ENCODE results near the gene TEX10.

DNA sequence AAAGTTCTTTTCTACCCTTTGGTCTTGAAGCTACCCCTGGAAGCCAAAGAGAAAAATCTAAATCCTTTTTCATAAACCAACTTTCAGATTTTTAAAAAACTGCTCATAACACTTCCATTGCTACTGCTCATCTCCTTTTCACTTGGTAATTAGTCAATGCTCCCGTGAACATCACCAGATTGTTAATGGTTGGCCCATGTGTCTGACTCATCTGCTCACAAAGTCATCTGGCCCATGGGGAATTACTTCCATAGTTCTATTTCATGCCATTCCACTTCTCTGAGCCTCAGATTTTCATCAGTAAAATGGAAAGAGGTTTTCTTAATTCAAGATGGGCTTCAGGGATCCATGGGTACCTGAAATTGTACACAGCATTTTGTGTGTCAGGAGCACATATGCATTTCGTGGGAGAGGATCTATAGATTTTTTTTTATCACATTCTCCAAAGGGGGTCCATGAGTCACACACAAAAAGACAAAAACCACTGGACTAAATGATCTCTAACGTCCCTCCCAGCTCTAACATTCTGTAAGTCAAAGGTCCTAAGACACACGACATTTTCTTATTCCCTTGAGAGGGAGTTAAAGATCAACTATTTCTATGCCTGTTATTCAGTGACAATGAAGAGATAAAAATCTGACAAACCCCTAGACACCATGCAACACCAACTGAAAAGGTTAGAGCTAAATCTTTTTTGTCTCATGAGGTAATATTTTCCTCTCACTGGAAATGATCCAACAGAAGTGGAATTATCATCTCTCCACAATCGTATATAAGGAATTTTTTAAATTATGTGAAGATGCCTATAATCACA is 75.4 kb downstream of the TEX10 start:
- TF ChIP-seq GABPA (tag; conservative IDR thresholded peaks at IDR 0.05; ENCODE audit: low read depth): no peak
- TF ChIP-seq, protein P1, sequence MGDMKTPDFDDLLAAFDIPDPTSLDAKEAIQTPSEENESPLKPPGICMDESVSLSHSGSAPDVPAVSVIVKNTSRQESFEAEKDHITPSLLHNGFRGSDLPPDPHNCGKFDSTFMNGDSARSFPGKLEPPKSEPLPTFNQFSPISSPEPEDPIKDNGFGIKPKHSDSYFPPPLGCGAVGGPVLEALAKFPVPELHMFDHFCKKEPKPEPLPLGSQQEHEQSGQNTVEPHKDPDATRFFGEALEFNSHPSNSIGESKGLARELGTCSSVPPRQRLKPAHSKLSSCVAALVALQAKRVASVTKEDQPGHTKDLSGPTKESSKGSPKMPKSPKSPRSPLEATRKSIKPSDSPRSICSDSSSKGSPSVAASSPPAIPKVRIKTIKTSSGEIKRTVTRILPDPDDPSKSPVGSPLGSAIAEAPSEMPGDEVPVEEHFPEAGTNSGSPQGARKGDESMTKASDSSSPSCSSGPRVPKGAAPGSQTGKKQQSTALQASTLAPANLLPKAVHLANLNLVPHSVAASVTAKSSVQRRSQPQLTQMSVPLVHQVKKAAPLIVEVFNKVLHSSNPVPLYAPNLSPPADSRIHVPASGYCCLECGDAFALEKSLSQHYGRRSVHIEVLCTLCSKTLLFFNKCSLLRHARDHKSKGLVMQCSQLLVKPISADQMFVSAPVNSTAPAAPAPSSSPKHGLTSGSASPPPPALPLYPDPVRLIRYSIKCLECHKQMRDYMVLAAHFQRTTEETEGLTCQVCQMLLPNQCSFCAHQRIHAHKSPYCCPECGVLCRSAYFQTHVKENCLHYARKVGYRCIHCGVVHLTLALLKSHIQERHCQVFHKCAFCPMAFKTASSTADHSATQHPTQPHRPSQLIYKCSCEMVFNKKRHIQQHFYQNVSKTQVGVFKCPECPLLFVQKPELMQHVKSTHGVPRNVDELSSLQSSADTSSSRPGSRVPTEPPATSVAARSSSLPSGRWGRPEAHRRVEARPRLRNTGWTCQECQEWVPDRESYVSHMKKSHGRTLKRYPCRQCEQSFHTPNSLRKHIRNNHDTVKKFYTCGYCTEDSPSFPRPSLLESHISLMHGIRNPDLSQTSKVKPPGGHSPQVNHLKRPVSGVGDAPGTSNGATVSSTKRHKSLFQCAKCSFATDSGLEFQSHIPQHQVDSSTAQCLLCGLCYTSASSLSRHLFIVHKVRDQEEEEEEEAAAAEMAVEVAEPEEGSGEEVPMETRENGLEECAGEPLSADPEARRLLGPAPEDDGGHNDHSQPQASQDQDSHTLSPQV (IDR thresholded peaks at IDR 0.05): no peak
- TF ChIP-seq NCOA2 (IDR thresholded peaks at IDR 0.05; ENCODE audit: partially characterized antibody in 2 of 2): no peak
- TF ChIP-seq ZNF282 (CRISPR knock-in tag; IDR thresholded peaks at IDR 0.05): no peak
- TF ChIP-seq, protein P2, sequence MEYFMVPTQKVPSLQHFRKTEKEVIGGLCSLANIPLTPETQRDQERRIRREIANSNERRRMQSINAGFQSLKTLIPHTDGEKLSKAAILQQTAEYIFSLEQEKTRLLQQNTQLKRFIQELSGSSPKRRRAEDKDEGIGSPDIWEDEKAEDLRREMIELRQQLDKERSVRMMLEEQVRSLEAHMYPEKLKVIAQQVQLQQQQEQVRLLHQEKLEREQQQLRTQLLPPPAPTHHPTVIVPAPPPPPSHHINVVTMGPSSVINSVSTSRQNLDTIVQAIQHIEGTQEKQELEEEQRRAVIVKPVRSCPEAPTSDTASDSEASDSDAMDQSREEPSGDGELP (CRISPR knock-in tag; IDR thresholded peaks at IDR 0.05; ENCODE audit: borderline replicate concordance): no peak
